Parathyroid adenoma (tissue), 2 donors: ENCODE results near the gene TBCD.

Experiments used
- H2AFZ ChIP-seq: fragments of 300-600 bp; sonication (generic); one replicate; pipeline ENCODE4 v1.7.0; 2017; ENCODE audit warnings: antibody characterized with exemption, mild to moderate bottlenecking
- H3K27ac ChIP-seq: fragments of 300-600 bp; sonication (generic); one replicate; pipeline ENCODE4 v1.7.0; 2017
- H3K27me3 ChIP-seq: fragments of 300-600 bp; sonication (generic); one replicate; pipeline ENCODE4 v1.7.0; 2017; ENCODE audit warnings: low read length; ENCODE audit not compliant: control insufficient read depth, insufficient read depth
- H3K36me3 ChIP-seq: fragments of 300-600 bp; sonication (generic); one replicate; pipeline ENCODE4 v1.7.0; 2017; ENCODE audit warnings: low read length; ENCODE audit not compliant: control insufficient read depth, insufficient read depth
- H3K4me1 ChIP-seq: fragments of 300-600 bp; sonication (generic); one replicate; pipeline ENCODE4 v1.7.0; 2017; ENCODE audit warnings: control low read depth
- H3K4me2 ChIP-seq: fragments of 300-600 bp; sonication (generic); one replicate; pipeline ENCODE4 v1.7.0; 2017; ENCODE audit warnings: low read length
- H3K4me3 ChIP-seq: fragments of 300-600 bp; sonication (generic); one replicate; pipeline ENCODE4 v1.7.0; 2017; ENCODE audit warnings: low read depth, low read length
- H3K79me2 ChIP-seq: fragments of 300-600 bp; sonication (generic); one replicate; pipeline ENCODE4 v1.7.0; 2017; ENCODE audit warnings: control low read depth
- H3K9ac ChIP-seq: fragments of 300-600 bp; sonication (generic); one replicate; pipeline ENCODE4 v1.7.0; 2017; ENCODE audit warnings: mild to moderate bottlenecking
- H3K9me3 ChIP-seq: fragments of 300-600 bp; sonication (generic); one replicate; pipeline ENCODE4 v1.7.0; 2017; ENCODE audit warnings: low read length; ENCODE audit not compliant: control insufficient read depth
- TF ChIP-seq, protein P1 (sequence below): fragments of 300-600 bp; sonication (generic); IDR thresholded peaks from one replicate; pipeline ENCODE4 v1.7.0; 2017; ENCODE audit warnings: antibody characterized with exemption, mild to moderate bottlenecking
- donor health status: primary hyperparathyroidism.

TBCD gene

DNA sequence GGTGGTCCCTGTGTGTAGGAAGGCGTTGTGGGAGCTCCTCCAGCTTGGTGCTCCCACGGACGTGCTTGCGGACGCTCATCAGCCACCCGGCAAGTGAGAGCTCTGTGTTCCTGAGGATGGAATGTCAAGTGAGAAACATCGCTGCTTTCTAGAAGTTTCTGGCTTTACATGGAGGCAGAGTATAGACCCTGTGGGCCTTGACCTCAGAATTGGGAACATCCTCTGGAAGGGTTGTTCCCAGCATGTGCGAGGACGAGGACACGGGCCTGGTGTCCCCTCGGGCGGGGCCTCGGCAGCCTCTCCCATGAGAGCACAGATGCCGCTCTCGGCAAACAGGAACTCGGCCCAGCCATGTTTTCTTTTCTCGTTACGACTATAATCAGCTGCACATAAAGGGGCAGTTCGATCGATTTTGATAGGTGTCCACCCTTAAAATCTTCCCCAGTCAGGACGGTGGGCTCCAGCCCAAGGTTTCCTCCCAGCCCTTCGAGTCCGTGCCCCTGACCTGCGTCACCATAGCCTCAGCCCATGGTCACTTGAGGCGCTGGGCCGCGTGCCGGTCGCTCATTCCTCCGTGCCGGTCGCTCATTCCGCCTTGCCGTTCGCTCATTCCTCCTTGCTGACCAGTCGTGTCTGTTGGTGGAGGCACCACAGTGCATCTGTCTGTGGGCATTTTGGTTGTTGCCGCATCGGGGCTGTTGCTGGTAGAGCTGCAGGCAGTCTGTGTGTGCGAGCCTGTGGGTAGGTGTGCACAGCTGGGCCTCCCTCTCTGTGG lies 179.2 kb downstream of the TBCD start:
- TF ChIP-seq, protein P1, sequence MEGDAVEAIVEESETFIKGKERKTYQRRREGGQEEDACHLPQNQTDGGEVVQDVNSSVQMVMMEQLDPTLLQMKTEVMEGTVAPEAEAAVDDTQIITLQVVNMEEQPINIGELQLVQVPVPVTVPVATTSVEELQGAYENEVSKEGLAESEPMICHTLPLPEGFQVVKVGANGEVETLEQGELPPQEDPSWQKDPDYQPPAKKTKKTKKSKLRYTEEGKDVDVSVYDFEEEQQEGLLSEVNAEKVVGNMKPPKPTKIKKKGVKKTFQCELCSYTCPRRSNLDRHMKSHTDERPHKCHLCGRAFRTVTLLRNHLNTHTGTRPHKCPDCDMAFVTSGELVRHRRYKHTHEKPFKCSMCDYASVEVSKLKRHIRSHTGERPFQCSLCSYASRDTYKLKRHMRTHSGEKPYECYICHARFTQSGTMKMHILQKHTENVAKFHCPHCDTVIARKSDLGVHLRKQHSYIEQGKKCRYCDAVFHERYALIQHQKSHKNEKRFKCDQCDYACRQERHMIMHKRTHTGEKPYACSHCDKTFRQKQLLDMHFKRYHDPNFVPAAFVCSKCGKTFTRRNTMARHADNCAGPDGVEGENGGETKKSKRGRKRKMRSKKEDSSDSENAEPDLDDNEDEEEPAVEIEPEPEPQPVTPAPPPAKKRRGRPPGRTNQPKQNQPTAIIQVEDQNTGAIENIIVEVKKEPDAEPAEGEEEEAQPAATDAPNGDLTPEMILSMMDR, result no peak

DNA sequence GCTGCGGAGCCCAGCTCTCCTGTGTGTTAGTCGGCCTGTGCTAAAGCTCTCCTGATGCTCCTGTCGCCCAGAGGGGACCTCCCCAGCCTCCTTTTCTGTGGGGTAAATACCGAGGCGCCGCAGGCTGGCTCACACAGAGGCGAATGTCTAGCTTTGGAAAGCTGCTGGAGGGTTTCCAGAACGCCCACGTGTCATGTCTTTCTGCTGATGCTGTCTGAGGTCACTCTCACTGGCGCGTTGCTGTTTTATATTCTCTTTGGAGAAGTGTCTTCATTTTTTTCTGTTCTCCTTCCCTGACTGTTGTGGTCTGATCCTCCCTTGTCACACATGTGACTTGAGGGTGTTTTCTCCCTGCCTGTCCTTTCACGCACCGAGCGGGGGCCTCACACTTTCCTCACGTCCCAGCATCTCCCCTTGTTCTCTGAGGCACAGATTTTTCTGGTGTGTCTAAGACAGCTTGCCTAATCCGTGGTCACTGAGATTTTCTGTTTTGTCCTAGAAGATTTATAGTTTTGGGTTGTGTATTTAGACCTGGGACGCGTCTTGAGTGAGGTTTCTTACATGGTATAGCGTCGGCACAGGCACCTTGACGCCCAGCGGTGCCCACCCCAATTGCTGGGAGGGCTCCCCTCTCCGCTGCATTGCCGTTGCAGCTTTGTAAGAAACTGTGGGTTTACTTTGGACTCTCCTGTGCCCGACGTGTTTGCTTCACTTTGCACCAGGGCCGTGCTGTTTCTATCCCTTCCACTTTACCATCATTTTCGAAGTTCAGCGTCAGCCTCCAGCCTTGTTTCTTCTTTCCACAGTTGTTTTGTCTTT lies 180.0 kb downstream of the TBCD start:
- H3K4me3 ChIP-seq, result no peak overlapping the region
- H3K79me2 ChIP-seq, result peaks cover 3% of the 10 kb centered on the region
- H3K27ac ChIP-seq, result no peak overlapping the region
- no peaks in the 10 kb centered on the region for H3K36me3 ChIP-seq
- H3K27me3 ChIP-seq, result no peaks in the 10 kb centered on the region
- TF ChIP-seq, protein P1, result no peak
- H3K9me3 ChIP-seq, result no peaks in the 10 kb centered on the region
- no peak overlapping the region for H3K4me2 ChIP-seq
- H3K9ac ChIP-seq, result no peak overlapping the region
- H2AFZ ChIP-seq, result no peak overlapping the region
- no peaks in the 10 kb centered on the region for H3K4me1 ChIP-seq

More for the DNA sequence above, 179.2 kb downstream of the TBCD start:
- Histone ChIP-seq H3K4me2 (no peak overlapping the region), H3K79me2 (peaks cover 5% of the 10 kb centered on the region), H2AFZ (no peak overlapping the region), H3K4me3 (no peak overlapping the region), H3K27me3 (no peaks in the 10 kb centered on the region), H3K4me1 (no peaks in the 10 kb centered on the region), H3K36me3 (no peaks in the 10 kb centered on the region), H3K9ac (no peak overlapping the region), H3K9me3 (no peaks in the 10 kb centered on the region), H3K27ac (no peak overlapping the region)

DNA sequence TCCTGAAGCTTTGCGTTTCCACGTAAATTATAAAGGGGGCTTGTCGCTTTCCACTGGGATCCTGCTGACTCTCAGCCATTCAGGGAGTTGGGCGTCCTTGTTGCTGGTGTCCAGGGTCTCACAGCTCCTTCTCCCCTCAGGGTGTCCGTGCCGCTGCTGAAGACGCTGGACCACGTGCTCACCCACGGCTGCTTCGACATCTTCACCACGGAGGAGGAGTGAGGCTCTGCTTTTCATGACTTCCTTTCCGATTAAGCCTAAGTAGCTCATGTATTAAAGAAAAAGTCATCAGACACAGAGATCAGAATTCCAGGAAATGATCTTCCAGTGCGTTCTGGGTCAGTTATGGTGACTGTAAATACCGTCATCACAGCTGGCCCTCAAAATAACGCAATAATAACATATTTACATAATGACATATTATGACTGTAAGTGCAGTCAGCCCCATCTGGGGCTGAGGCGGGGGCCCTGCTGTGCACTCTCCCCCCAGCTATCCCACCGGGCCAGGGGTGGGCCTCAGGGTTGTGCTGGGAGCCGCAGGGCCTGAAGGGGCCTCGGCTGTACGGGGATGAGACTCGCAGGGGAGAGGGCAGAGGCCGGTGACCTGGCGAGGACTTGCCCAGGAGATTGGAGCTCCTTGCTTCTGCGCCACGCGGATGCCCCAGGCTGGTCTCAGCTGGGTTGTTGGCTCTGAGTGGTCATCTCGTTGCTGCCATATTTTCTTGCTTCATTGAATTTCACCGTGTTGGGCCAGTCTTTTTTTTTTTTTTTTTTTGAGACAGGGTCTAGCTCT lies 180.8 kb downstream of the TBCD start:
- peaks cover 3% of the 10 kb centered on the region for H3K79me2 ChIP-seq
- no peaks in the 10 kb centered on the region for H3K4me1 ChIP-seq
- H3K9ac ChIP-seq, result no peak overlapping the region
- H3K36me3 ChIP-seq, result no peaks in the 10 kb centered on the region
- H2AFZ ChIP-seq, result no peak overlapping the region
- H3K4me2 ChIP-seq, result no peak overlapping the region
- H3K27me3 ChIP-seq, result no peaks in the 10 kb centered on the region
- TF ChIP-seq, protein P1, result no peak
- H3K9me3 ChIP-seq, result no peaks in the 10 kb centered on the region
- H3K27ac ChIP-seq, result no peak overlapping the region
- no peak overlapping the region for H3K4me3 ChIP-seq

DNA sequence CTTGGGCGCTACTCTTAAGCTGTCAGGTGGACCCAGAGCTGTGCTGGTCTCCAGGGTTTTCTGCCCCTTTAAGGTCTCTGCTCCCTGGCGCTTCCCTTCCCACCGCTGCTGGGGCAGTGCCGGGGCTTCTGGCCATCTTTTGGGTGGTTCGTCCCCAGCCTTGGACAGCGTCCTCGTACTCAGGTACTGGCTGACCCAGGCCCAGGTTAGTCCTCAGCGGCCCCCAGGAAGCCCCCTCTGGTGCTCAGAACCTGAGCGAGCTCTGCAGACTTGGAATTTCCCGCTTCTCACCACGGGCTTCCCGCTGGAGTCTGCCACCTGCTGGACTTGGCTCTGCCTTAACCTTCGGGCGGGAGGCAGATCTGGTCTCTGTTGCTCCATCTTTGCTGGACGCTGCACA lies 182.0 kb downstream of the TBCD start:
- Histone ChIP-seq H3K27me3 (no peaks in the 10 kb centered on the region), H3K4me2 (no peak overlapping the region), H3K4me1 (no peaks in the 10 kb centered on the region), H3K9ac (no peak overlapping the region), H3K36me3 (no peaks in the 10 kb centered on the region), H3K27ac (no peak overlapping the region), H3K79me2 (peaks cover 3% of the 10 kb centered on the region), H3K9me3 (no peaks in the 10 kb centered on the region), H2AFZ (no peak overlapping the region), H3K4me3 (no peak overlapping the region)
- TF ChIP-seq, protein P1, result no peak
